Body of pancreas (tissue), 4 donors: ENCODE results near the gene EDEM2. TPM values are rescaled to one million over a fixed set of nuclear protein-coding genes. Genes with fewer than 3 reads are reported as not detected.

Experiments
- ATAC-seq: fragments of 150-250 bp; one replicate; pipeline ENCODE4 v1.9.1; 2016
- DNase-seq, 4 donors: peaks; one replicate each; pipeline ENCODE4 v3.0.0-alpha.2; 2019
- H3K27ac ChIP-seq, 4 donors: fragments of 200-600 bp; sonication (generic); 1 replicate in 3 of 4; 2 replicates in 1 of 4; pipeline versions ENCODE4 v1.5.1 to v1.6.1; 2016 to 2019; ENCODE audit warnings: mild to moderate bottlenecking in 1 of 4, mixed read lengths in 1 of 4, moderate library complexity in 1 of 4
- H3K27me3 ChIP-seq, 2 donors: fragments of 200-600 bp; sonication (generic); one replicate each; pipeline ENCODE4 v1.6.0; 2016; ENCODE audit warnings: mild to moderate bottlenecking in 1 of 2
- H3K36me3 ChIP-seq, 2 donors: fragments of 200-600 bp; sonication (generic); replicated peaks in 1 of 2; 2 replicates each; pipeline ENCODE4 v1.5.1; 2016; ENCODE audit warnings: low read depth in 2 of 2; ENCODE audit not compliant: insufficient read depth in 1 of 2
- H3K4me1 ChIP-seq: fragments of 200-600 bp; sonication (generic); one replicate; pipeline ENCODE4 v1.6.0; 2016
- H3K4me3 ChIP-seq, 2 donors: fragments of 200-600 bp; sonication (generic); 1 replicate in 1 of 2; 2 replicates in 1 of 2; pipeline ENCODE4 v1.5.1; 2016 to 2019
- H3K9me3 ChIP-seq, 3 donors: fragments of 200-600 bp; sonication (generic); 1 replicate in 2 of 3; 2 replicates in 1 of 3; pipeline ENCODE4 v1.5.1; 2016
- POLR2A ChIP-seq, 3 donors: fragments of 450-650 bp; IDR thresholded peaks; one replicate each; pipeline ENCODE4 v1.6.1; 2016; ENCODE audit warnings: antibody characterized with exemption in 3 of 3, mild to moderate bottlenecking in 2 of 3
- WGBS, 2 donors: methylation state at CpG; one replicate each; pipeline ENCODE4 v1.1.5; 2017; 5-methylcytosine and 5-hydroxymethylcytosine counted together
- intact Hi-C: fragments of 100-400 bp; cut with DNase I; formaldehyde crosslinking; loops from one replicate; pipeline ENCODE4 v1.15.1; 2023
- total RNA-seq, 2 donors: library from RNA; depleted of rRNA; stranded (reverse); fragments of >200 nt; gene quantifications; one replicate each; pipeline ENCODE4 v1.1.0, GENCODE V29; 2016
- TF ChIP-seq, protein P1 (sequence below), 7 experiments: fragments of 450-650 bp in 4 of 7; fragments of 200-600 bp in 3 of 7; sonication (generic) in 3 of 7; IDR thresholded peaks; one replicate each; pipeline ENCODE4 v1.5.1; 2016 to 2019; ENCODE audit warnings: antibody characterized with exemption in 7 of 7

Gene EDEM2
- total RNA-seq, 2 donors from 2014 or later, result 18.1 to 24.6 TPM

DNA sequence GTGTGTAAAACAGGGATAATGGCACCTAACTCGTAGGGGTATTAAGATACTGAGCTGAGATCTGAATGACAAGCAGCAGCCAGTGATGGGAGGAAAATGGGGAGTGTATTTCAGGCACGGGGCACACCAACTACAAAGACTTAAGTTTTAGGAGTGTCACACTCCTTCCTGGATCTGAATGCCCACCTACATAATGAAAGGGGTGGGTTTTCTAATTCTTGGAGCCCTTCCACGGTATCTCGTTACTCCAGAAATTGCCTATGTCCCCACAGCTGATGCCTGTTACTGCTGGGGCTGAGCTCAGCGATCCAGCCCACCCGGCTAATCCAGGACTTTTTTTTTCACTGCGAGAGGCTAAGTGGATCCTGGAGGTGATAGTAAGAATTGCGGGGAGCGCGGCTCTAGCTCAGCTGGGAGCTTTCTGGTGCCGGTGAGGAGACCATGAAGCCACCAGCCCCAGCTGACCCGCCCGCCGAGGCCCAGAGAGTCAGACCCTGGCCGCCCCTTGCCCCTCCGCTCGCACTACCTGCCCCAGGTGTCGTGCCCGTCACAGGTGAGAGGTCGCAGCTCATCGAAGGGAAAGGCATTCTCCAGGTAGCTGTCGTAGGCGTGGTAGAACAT lies 727 bp downstream of the EDEM2 start:
- no peaks in the 10 kb centered on the region for H3K27me3 ChIP-seq
- ATAC-seq (peak; percentile 15), DNase-seq (peak; percentile 8 to 34 (median 31))
- H3K36me3 ChIP-seq, result peaks cover 0 to 5% of the 10 kb centered on the region in 2 donors
- peak overlapping the region; percentile 75 to 91 (median 82) for H3K27ac ChIP-seq
- intact Hi-C loops, result loop anchor here (10.0 kb wide), 2 partner anchors 128 to 308 kb away; partner anchors contain the start of genes CEP250 and MMP24OS
- TF ChIP-seq, protein P1, sequence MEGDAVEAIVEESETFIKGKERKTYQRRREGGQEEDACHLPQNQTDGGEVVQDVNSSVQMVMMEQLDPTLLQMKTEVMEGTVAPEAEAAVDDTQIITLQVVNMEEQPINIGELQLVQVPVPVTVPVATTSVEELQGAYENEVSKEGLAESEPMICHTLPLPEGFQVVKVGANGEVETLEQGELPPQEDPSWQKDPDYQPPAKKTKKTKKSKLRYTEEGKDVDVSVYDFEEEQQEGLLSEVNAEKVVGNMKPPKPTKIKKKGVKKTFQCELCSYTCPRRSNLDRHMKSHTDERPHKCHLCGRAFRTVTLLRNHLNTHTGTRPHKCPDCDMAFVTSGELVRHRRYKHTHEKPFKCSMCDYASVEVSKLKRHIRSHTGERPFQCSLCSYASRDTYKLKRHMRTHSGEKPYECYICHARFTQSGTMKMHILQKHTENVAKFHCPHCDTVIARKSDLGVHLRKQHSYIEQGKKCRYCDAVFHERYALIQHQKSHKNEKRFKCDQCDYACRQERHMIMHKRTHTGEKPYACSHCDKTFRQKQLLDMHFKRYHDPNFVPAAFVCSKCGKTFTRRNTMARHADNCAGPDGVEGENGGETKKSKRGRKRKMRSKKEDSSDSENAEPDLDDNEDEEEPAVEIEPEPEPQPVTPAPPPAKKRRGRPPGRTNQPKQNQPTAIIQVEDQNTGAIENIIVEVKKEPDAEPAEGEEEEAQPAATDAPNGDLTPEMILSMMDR (IDR thresholded peaks at IDR 0.05), result peak in 1 of 7 experiments; percentile 7
- TF ChIP-seq POLR2A (IDR thresholded peaks at IDR 0.05), result no peak
- peak overlapping the region; percentile 43 to 57 for H3K4me3 ChIP-seq
- no peaks in the 10 kb centered on the region for H3K9me3 ChIP-seq
- peaks cover 25% of the 10 kb centered on the region for H3K4me1 ChIP-seq
- 1 to 3% methylated on average over 11 to 23 of the region's 23 CpGs for WGBS, 2 donors

DNA sequence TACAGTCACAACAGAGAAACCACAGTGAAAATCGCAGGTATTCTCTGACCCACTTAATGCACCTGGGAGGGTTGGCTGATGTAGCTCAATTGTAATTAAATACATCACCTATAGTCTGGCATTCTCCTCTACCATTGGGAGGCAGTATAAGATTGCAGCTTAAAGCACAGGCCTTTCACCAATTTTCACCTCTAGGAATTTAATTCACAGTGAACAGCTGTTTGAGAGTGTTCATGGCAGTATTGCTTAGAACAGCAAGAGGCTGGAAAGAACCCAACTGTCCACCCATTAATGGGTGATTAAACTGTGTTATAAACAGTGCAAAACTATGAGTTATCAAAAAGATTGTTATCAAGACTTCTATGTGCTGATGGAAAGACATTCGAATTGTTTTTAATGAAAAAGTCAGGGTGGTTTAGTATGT lies 2.0 kb downstream of the EDEM2 start:
- Histone ChIP-seq H3K27ac (peak overlapping the region in 1 of 4 donors; percentile 10), H3K27me3 (no peaks in the 10 kb centered on the region), H3K4me1 (peaks cover 25% of the 10 kb centered on the region), H3K9me3 (no peaks in the 10 kb centered on the region), H3K4me3 (no peak overlapping the region), H3K36me3 (peaks cover 0 to 5% of the 10 kb centered on the region in 2 donors)
- 24 to 35% methylated on average over 2 of the region's 2 CpGs for WGBS, 2 donors
- DNase-seq, result peak in 2 of 4 donors; percentile 22 to 52
- ATAC-seq, result no peak
- intact Hi-C loops, result loop anchor here (10.0 kb wide), 2 partner anchors 130 to 310 kb away; partner anchors contain the start of genes CEP250 and MMP24OS
- TF ChIP-seq POLR2A (IDR thresholded peaks at IDR 0.05), result no peak
- TF ChIP-seq, protein P1 (IDR thresholded peaks at IDR 0.05), result peak in 6 of 7 experiments; percentile 21 to 98 (median 62)

DNA sequence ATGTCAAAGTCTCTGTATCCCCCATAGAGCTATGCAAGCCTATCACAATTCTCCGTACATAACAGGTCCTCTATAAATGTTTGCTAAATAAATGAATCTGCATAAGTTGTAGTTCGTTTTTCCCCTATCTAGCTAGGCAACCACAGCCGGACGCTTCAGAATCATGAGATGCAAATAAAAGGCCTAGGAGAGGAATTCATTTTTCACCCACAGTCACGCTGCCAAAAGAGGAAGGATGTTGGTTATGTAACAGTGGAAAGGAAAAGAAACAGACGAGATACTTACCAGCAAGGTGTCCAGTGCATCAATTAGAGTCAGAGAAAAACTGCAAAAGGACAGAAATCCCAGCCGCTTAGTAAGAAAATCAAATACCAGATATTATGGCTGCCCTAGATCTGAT lies 2.4 kb downstream of the EDEM2 start:
- 48 to 68% methylated on average over 7 of the region's 7 CpGs for WGBS, 2 donors
- DNase-seq, result peak in 1 of 4 donors; percentile 19
- H3K4me3 ChIP-seq, result no peak overlapping the region
- no peaks in the 10 kb centered on the region for H3K27me3 ChIP-seq
- H3K27ac ChIP-seq, result no peak overlapping the region
- no peaks in the 10 kb centered on the region for H3K9me3 ChIP-seq
- ATAC-seq, result no peak
- H3K4me1 ChIP-seq, result peaks cover 25% of the 10 kb centered on the region
- intact Hi-C loops, result loop anchor here (5.0 to 10.0 kb wide), 3 partner anchors 68 to 310 kb away; partner anchors contain the start of genes CEP250 and MMP24OS
- H3K36me3 ChIP-seq, result peaks cover 0 to 5% of the 10 kb centered on the region in 2 donors
- TF ChIP-seq, protein P1 (IDR thresholded peaks at IDR 0.05), result no peak
- TF ChIP-seq POLR2A (IDR thresholded peaks at IDR 0.05), result no peak

DNA sequence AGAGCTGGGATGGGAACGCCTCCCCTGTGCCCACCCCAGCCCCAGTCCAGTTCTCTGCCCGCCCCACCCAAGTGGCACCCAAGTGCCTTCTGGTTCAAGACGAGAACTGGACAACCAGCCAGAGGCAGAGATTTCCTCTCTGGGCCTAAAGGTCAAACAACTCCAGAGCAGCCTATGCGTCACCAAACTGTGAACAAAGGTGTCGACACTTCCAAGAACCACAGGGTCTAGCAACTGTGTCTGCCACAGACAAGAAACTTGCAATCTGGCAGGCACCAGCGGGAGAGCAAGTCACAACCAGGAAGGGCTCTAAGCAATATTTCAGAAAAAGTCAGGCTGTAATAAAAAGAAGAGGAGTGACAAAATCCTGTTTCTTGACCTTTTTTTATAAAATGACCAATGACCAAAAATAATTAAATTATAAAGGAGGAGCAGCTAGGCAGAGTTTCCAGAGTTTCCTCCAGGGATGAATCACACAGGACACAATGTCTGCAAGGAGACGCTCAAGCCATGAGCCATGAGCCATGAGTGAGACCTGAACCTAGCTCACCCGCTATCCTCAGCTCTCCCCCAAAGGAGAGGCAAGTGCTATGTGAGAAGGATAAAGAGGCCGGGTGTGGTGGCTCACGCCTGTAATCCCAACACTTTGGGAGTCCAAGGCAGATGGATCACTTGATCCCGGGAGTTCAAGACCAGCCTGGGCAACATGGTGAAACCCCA lies 11.1 kb downstream of the EDEM2 start:
- DNase-seq (peak in 1 of 4 donors; percentile 6), ATAC-seq (no peak)
- peaks cover 12% of the 10 kb centered on the region for H3K4me1 ChIP-seq
- 87 to 94% methylated on average over 11 of the region's 11 CpGs for WGBS, 2 donors
- no peak overlapping the region for H3K4me3 ChIP-seq
- TF ChIP-seq, protein P1 (IDR thresholded peaks at IDR 0.05), result no peak
- TF ChIP-seq POLR2A (IDR thresholded peaks at IDR 0.05), result no peak
- H3K27ac ChIP-seq, result no peak overlapping the region
- peaks cover 0 to 33% of the 10 kb centered on the region in 2 donors for H3K36me3 ChIP-seq
- no peaks in the 10 kb centered on the region for H3K9me3 ChIP-seq
- H3K27me3 ChIP-seq, result no peaks in the 10 kb centered on the region
- intact Hi-C loops, result no loop called here
